ENCODE measurements around the gene NRG4. TPM values are rescaled to one million over a fixed set of nuclear protein-coding genes. Genes with fewer than 3 reads are reported as not detected.

The NRG4 gene
- total RNA-seq (1 to 10 TPM in 1 of 7 donors, under 1 TPM in 5, not detected in 1; 0.18 to 9.0 (median 0.44) TPM), polyA plus RNA-seq (1 to 10 TPM in 1 of 2 donors, under 1 TPM in 1; 0.05 to 1.0 TPM)
- long read RNA-seq, donor 1: 0 reads
- long read RNA-seq, donor 2, partial matches to known transcripts: 0 of 2 reads
- long read RNA-seq, donor 2, other reads (novel, unspliced or antisense): 0 of 2 reads
- long read RNA-seq, donor 3: 0 reads

- Histone ChIP-seq H3K27me3 (no peaks in the 10 kb centered on the region), H3K27ac (no peak within 1 kb of the TSS), H3K9me3 (no peaks in the 10 kb centered on the region), H3K4me1 (ENCODE audit: insufficient read depth) (peaks cover 2% of the 10 kb centered on the region), H3K36me3 (no peaks in the 10 kb centered on the region), H3K4me3 (no peak within 1 kb of the TSS)
- TF ChIP-seq EP300 (IDR thresholded peaks at IDR 0.05) (no peak), POLR2A (IDR thresholded peaks at IDR 0.05) (no peak), CTCF (IDR thresholded peaks at IDR 0.05) (no peak)
- no peak for DNase-seq
- 10 to 14% (median 10%) methylated on average over 13 of the region's 13 CpGs for WGBS, 3 donors
- intact Hi-C loops (cut with DNase I): no loop called here
These were observed at the start of gene NRG4 for GRCh38 chr15:76011627-76012551. NRG4 (minus strand) TSS chr15:76012424; CDS start chr15:76011230, 1,194 bp downstream.

GRCh38 chr15:76061700-76062099 is 49.5 kb upstream of the NRG4 start:
- no peak overlapping the region for H3K27ac ChIP-seq
- DNase-seq: no peak
- H3K36me3 ChIP-seq: no peaks in the 10 kb centered on the region
- 74 to 78% (median 77%) methylated on average over 5 of the region's 5 CpGs for WGBS, 3 donors
- TF ChIP-seq CTCF (IDR thresholded peaks at IDR 0.05): no peak
- no peak for TF ChIP-seq POLR2A (IDR thresholded peaks at IDR 0.05)
- H3K27me3 ChIP-seq: no peaks in the 10 kb centered on the region
- intact Hi-C loops (cut with DNase I): no loop called here
- H3K4me3 ChIP-seq: no peak overlapping the region
- no peaks in the 10 kb centered on the region for H3K9me3 ChIP-seq
- H3K4me1 ChIP-seq (ENCODE audit: insufficient read depth): peaks cover 1% of the 10 kb centered on the region

- intact Hi-C loops (cut with DNase I): no loop called here
- H3K9me3 ChIP-seq: no peaks in the 10 kb centered on the region
- H3K27me3 ChIP-seq: no peaks in the 10 kb centered on the region
These were observed 48.1 kb upstream of the NRG4 start for GRCh38 chr15:76060118-76060989.

More at GRCh38 chr15:76060118-76060989, 48.1 kb upstream of the NRG4 start:
- peak overlapping the region; percentile 37 for H3K4me3 ChIP-seq
- no peak for TF ChIP-seq POLR2A (IDR thresholded peaks at IDR 0.05)
- TF ChIP-seq EP300 (IDR thresholded peaks at IDR 0.05): no peak
- TF ChIP-seq CTCF (IDR thresholded peaks at IDR 0.05): no peak
- no peak overlapping the region for H3K27ac ChIP-seq
- peaks cover 1% of the 10 kb centered on the region for H3K4me1 ChIP-seq (ENCODE audit: insufficient read depth)
- no peak for DNase-seq
- WGBS, 3 donors: 12 to 17% (median 17%) methylated on average over 19 to 20 of the region's 20 CpGs
- no peaks in the 10 kb centered on the region for H3K36me3 ChIP-seq

All from ovary (tissue), 10 donors.